GM21717 (cell line): ENCODE data around the gene MCAM.

ENCODE experiments used
- ATAC-seq: cut with Tn5 transposase; IDR thresholded peaks from one replicate; pipeline ENCODE4 v1.9.1; 2021; ENCODE audit warnings: mild to moderate bottlenecking, moderate library complexity; ENCODE audit not compliant: unreplicated experiment

The MCAM gene

GRCh38 chr11:119267645-119268044, 49.3 kb downstream of the MCAM start:
- no peak for ATAC-seq

GRCh38 chr11:119266517-119267255, 50.2 kb downstream of the MCAM start:
- ATAC-seq, result no peak

- no peak for ATAC-seq
Measured at GRCh38 chr11:119266063-119266462, 50.9 kb downstream of the MCAM start.

GRCh38 chr11:119263352-119263940, 53.5 kb downstream of the MCAM start:
- no peak for ATAC-seq

GRCh38 chr11:119262668-119263351, 54.1 kb downstream of the MCAM start:
- no peak for ATAC-seq

GRCh38 chr11:119258983-119259382, 57.9 kb downstream of the MCAM start:
- ATAC-seq, result no peak
